Measurements from ENCODE around the gene SLC6A19.

The SLC6A19 gene

DNA sequence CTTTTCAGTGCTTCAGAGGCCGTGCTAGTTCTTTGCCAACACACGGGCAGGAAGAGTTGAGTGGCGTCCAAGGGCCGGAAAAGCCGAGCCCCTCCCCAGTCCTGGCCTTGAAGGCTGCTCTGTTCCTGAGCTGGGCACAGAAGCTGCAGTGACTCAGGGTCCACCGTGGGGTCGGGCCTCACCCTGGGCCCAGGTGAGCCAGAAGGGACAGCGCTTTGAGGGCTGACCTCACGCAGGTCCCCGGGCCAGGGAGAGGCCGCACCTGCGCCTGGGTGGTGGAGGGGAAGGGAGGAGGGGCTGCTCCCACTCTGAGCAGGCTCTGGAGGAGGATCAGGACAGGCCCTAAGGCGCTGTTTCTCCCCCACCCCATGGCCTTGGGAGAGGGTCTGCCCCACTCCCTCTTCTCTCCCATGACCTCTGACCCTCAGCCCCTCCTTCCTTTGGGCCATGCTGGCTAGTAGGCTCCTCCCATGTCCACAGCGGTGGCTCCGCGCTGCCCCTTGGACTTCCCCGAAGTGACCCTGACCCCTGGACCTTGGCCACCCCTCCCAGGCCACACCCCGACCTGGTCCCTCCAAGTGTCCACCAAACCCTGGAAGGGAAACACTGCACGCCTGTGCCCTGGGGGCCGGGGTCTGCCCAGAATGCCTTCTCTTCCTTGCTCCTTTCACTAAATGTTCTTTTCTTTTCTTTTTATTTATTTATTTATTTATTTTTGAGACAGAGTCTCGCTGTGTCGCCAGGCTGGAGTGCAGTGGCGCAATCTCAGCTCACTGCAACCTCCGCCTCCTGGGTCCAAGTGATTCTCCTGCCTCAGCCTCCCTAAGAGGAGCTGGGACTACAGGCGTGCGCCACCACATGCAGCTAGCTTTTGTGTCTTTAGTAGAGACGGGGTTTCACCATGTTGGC lies 19.7 kb upstream of the SLC6A19 start:
- DNase-seq (ENCODE audit: low read depth, low spot score) = no peak
- no peak overlapping the region for H3K4me3 ChIP-seq (ENCODE audit: low read depth, low read length)
- TF ChIP-seq, protein P1, sequence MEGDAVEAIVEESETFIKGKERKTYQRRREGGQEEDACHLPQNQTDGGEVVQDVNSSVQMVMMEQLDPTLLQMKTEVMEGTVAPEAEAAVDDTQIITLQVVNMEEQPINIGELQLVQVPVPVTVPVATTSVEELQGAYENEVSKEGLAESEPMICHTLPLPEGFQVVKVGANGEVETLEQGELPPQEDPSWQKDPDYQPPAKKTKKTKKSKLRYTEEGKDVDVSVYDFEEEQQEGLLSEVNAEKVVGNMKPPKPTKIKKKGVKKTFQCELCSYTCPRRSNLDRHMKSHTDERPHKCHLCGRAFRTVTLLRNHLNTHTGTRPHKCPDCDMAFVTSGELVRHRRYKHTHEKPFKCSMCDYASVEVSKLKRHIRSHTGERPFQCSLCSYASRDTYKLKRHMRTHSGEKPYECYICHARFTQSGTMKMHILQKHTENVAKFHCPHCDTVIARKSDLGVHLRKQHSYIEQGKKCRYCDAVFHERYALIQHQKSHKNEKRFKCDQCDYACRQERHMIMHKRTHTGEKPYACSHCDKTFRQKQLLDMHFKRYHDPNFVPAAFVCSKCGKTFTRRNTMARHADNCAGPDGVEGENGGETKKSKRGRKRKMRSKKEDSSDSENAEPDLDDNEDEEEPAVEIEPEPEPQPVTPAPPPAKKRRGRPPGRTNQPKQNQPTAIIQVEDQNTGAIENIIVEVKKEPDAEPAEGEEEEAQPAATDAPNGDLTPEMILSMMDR (IDR thresholded peaks at IDR 0.05; ENCODE audit: insufficient read depth, low read length, missing control alignments) = no peak
- POLR2A ChIA-PET = no interaction called here
- CTCF ChIA-PET = interaction anchor here (1.2 kb wide), 1 partner anchor 462 kb away, joined by 3 read pairs; no protein-coding TSS in a partner anchor

DNA sequence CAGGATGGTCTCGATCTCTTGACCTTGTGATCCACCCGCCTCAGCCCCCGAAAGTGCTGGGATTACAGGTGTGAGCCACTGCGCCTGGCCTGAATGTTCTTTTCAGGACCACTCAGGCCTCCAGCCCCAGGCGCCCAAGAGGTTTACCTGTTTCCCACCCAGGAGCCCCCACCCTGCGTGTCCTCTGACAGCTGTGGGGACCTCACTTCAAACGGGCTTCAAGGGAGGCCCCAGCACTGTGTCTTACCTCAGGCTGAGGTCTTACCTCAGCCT lies 19.1 kb upstream of the SLC6A19 start:
- ChIA-PET POLR2A (no interaction called here), CTCF (no interaction called here)
- TF ChIP-seq, protein P1 (IDR thresholded peaks at IDR 0.05; ENCODE audit: insufficient read depth, low read length, missing control alignments) = no peak
- no peak for DNase-seq (ENCODE audit: low read depth, low spot score)
- no peak overlapping the region for H3K4me3 ChIP-seq (ENCODE audit: low read depth, low read length)

DNA sequence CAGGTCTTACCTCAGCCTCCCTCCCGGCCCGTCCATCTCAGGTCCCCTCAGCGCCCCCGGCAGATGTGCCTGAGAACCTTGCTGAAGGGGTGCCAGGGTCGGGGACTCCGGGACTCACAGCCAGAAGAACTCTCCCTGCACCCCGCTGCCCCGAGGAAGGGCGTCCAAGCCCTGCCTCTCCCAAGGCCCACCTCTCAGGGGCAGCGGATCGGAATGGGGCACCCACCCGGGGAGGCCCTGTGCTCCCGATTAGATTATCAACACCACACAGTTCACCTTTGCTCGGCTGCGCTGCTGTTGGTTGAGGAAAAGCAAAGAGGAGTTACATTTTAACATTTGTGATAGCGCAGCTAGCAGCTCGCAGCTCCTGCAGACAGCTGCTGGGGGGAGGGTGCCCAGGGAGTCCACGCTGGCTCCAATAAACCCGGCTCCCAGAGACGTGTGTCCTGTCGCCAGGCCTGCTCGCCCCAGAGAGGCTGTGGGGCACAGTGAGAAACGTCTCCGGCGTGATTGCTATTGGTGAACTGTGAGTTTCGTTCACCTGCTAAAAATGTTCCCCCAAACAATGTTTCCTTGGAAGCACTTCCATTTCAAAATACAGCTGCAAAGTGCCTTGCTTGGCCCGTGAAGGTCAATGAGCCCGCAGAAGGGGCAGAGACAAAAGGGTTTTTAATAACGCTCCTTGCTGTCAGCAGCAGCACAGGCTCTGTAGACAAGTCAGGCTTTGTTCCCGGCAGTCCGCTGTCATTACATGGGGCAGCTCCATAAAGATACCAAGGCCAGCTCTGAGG lies 18.6 kb upstream of the SLC6A19 start:
- CTCF ChIA-PET = interaction anchor here (2.5 kb wide), 1 partner anchor 8 kb away, joined by 11 read pairs; no protein-coding TSS in a partner anchor
- TF ChIP-seq, protein P1 (IDR thresholded peaks at IDR 0.05; ENCODE audit: insufficient read depth, low read length, missing control alignments) = no peak
- POLR2A ChIA-PET = no interaction called here
- no peak for DNase-seq (ENCODE audit: low read depth, low spot score)
- H3K4me3 ChIP-seq (ENCODE audit: low read depth, low read length) = no peak overlapping the region

DNA sequence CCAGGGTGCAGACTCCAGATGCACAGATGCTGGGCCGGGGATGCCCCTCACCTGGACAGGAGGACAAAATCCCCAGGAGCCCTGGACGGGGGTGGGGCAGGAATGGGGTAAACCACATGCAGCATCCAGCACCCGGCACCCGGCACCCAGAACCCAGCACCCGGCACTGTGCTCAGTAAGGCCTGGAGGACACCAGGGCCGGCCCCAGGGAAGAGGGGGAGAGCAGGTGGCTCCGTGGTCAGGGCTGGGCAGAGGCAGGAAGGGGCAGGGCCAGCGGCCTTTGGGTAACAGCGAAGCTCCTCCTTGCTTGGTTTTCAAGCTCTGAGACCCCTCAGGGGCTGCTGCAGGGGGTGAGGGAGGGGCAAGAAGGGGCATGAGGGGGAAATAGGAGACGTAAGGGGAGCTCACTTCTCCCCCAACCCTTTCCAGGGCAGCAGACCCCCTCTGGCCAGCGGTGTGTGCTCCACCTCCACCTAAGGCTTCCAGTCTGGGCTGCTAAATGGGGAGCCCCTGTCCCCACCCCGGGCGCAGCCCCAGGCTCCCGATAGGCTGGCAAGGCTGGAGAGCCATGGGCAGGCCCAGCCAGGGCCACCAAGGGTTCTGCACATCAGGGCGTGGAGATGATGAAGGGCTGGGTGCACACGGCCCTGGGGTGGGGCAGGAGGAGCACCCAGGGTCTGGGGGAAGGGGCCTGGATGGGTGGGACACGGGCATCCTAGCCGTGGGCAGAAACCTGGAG lies 17.8 kb upstream of the SLC6A19 start:
- ChIA-PET CTCF (interaction anchor here (1.9 to 2.5 kb wide), 2 partner anchors 9 to 15 kb away, joined by 6 to 11 read pairs; no protein-coding TSS in a partner anchor), POLR2A (no interaction called here)
- TF ChIP-seq, protein P1 (IDR thresholded peaks at IDR 0.05; ENCODE audit: insufficient read depth, low read length, missing control alignments) = no peak
- DNase-seq (ENCODE audit: low read depth, low spot score) = no peak
- H3K4me3 ChIP-seq (ENCODE audit: low read depth, low read length) = no peak overlapping the region

DNA sequence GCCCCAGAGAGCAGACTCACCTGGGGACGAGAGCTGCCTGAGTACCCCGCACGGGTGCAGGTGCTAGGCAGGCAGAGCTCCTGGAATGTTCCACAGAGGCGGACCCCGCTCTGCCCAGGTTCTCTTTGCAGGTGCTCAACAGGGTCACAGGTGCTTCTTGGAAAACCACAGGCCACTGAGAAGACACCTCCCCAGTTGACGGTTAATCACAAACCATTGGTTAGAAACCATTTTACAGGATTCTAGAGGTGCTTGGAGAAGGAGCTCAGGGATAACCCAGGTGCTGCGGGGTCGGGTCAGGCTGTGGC lies 17.3 kb upstream of the SLC6A19 start:
- POLR2A ChIA-PET = no interaction called here
- TF ChIP-seq, protein P1 (IDR thresholded peaks at IDR 0.05; ENCODE audit: insufficient read depth, low read length, missing control alignments) = no peak
- CTCF ChIA-PET = interaction anchor here (1.9 to 2.5 kb wide), 2 partner anchors 10 to 16 kb away, joined by 6 to 11 read pairs; no protein-coding TSS in a partner anchor
- H3K4me3 ChIP-seq (ENCODE audit: low read depth, low read length) = no peak overlapping the region
- no peak for DNase-seq (ENCODE audit: low read depth, low spot score)
